IMR-90 (cell line): ENCODE results near the gene SLC43A2. TPM values are rescaled to one million over a fixed set of nuclear protein-coding genes. Genes with fewer than 3 reads are reported as not detected.

Experiments
- ATAC-seq: fragments of 200-7000 bp; cut with Tn5 transposase; 2 replicates; pipeline ENCODE4 v1.9.1; 2020; ENCODE audit warnings: low read depth, mild to moderate bottlenecking, moderate library complexity
- BruUV-seq: library from RNA; stranded (reverse); fragments of 400-500 nt; replicated peaks from 2 replicates; lab custom pipeline; 2021; lab: Mats Ljungman, UMichigan
- CTCF ChIA-PET: fragments of 300-600 bp; formaldehyde crosslinking; extraction: SDS; loops from one replicate; lab custom pipeline; 2021; ENCODE audit warnings: antibody characterized with exemption; lab: Yijun Ruan, JAX
- POLR2A ChIA-PET: fragments of 300-600 bp; sonication (Branson Sonifier 250); formaldehyde crosslinking; loops from one replicate; lab custom pipeline; 2022; ENCODE audit warnings: antibody characterized with exemption; ENCODE audit not compliant: unreplicated experiment; lab: Charles Lee
- DNase-seq: peaks from one replicate; pipeline ENCODE4 v3.0.0; 2013
- H2AFZ ChIP-seq: replicated peaks from 2 replicates; pipeline ENCODE3; 2013; ENCODE audit warnings: low read length, mild to moderate bottlenecking; ENCODE audit not compliant: poor library complexity
- H2AK5ac ChIP-seq: 2 replicates; pipeline ENCODE4 v1.6.1; 2013; ENCODE audit warnings: low read depth, low read length, inconsistent platforms
- H2AK9ac ChIP-seq: replicated peaks from 2 replicates; pipeline ENCODE3; 2013; ENCODE audit warnings: mild to moderate bottlenecking, low read depth, low read length, moderate library complexity; ENCODE audit not compliant: poor library complexity
- H2BK120ac ChIP-seq: 2 replicates; pipeline ENCODE4 v1.6.1; 2013; ENCODE audit warnings: low read depth, low read length, inconsistent platforms
- H2BK15ac ChIP-seq: 3 replicates; pipeline ENCODE4 v1.6.1; 2013; ENCODE audit warnings: low read depth, low read length, inconsistent platforms
- H2BK20ac ChIP-seq: 2 replicates; pipeline ENCODE4 v1.6.1; 2013; ENCODE audit warnings: low read depth, mild to moderate bottlenecking, inconsistent platforms, low read length, moderate library complexity
- H2BK5ac ChIP-seq: 2 replicates; pipeline ENCODE4 v1.6.1; 2013; ENCODE audit warnings: mild to moderate bottlenecking, low read depth, low read length, inconsistent platforms; ENCODE audit not compliant: poor library complexity, severe bottlenecking
- H3K14ac ChIP-seq: replicated peaks from 2 replicates; pipeline ENCODE4 v1.6.1; 2013; ENCODE audit warnings: low read depth, low read length, inconsistent platforms
- H3K18ac ChIP-seq: 2 replicates; pipeline ENCODE4 v1.6.1; 2013; ENCODE audit warnings: low read depth, low read length, control low read depth
- H3K23ac ChIP-seq: 2 replicates; pipeline ENCODE4 v1.6.1; 2013; ENCODE audit warnings: low read depth, low read length, inconsistent platforms
- H3K27ac ChIP-seq: 2 replicates; pipeline ENCODE4 v1.5.1; 2013; ENCODE audit warnings: mild to moderate bottlenecking, control low read depth, low read length; ENCODE audit not compliant: insufficient read depth
- H3K27me3 ChIP-seq: 2 replicates; pipeline ENCODE4 v1.6.1; 2013; ENCODE audit warnings: low read length; ENCODE audit not compliant: control insufficient read depth, insufficient read depth
- H3K36me3 ChIP-seq: 2 replicates; pipeline ENCODE4 v1.6.1; 2013; ENCODE audit warnings: low read length, mixed read lengths; ENCODE audit not compliant: control insufficient read depth, insufficient read depth
- H3K4ac ChIP-seq: 2 replicates; pipeline ENCODE4 v1.6.1; 2013; ENCODE audit warnings: low read depth, low read length, inconsistent platforms
- H3K4me1 ChIP-seq: 2 replicates; pipeline ENCODE4 v1.6.1; 2013; ENCODE audit warnings: low read length, mixed read lengths; ENCODE audit not compliant: control insufficient read depth, insufficient read depth
- H3K4me2 ChIP-seq: 2 replicates; pipeline ENCODE4 v1.6.1; 2013; ENCODE audit warnings: low read depth, mild to moderate bottlenecking, control low read depth, low read length, moderate library complexity
- H3K4me3 ChIP-seq: 2 replicates; pipeline ENCODE4 v1.5.1; 2013; ENCODE audit warnings: low read depth, mild to moderate bottlenecking, control low read depth, low read length, moderate library complexity; ENCODE audit not compliant: insufficient read depth
- H3K56ac ChIP-seq: 2 replicates; pipeline ENCODE4 v1.6.1; 2013; ENCODE audit warnings: low read length, inconsistent platforms; ENCODE audit not compliant: insufficient read depth; ENCODE audit errors: extremely low read depth
- H3K79me1 ChIP-seq, 2 experiments: 2 replicates each; pipeline ENCODE4 v1.6.1; 2013; ENCODE audit warnings: low read length in 2 of 2, inconsistent platforms in 1 of 2, low read depth in 1 of 2
- H3K9ac ChIP-seq: 2 replicates; pipeline ENCODE4 v1.6.1; 2013; ENCODE audit warnings: low read depth, low read length, control low read depth
- H3K9me1 ChIP-seq: 2 replicates; pipeline ENCODE4 v1.6.1; 2013; ENCODE audit warnings: low read length, inconsistent platforms; ENCODE audit not compliant: insufficient read depth
- H3K9me3 ChIP-seq: 2 replicates; pipeline ENCODE4 v1.6.1; 2013; ENCODE audit warnings: low read length; ENCODE audit not compliant: control insufficient read depth, insufficient read depth
- H4K20me1 ChIP-seq: 2 replicates; pipeline ENCODE4 v1.6.1; 2013; ENCODE audit warnings: low read length, inconsistent platforms; ENCODE audit not compliant: insufficient read depth
- H4K5ac ChIP-seq: 2 replicates; pipeline ENCODE4 v1.6.1; 2013; ENCODE audit warnings: mild to moderate bottlenecking, low read depth, low read length, control low read depth
- H4K8ac ChIP-seq, 2 experiments: 2 replicates each; pipeline ENCODE4 v1.6.1; 2013; ENCODE audit warnings: low read depth in 2 of 2, low read length in 2 of 2, control low read depth in 1 of 2, inconsistent platforms in 1 of 2
- H4K91ac ChIP-seq: 2 replicates; pipeline ENCODE4 v1.6.1; 2013; ENCODE audit warnings: low read depth, low read length, inconsistent platforms; ENCODE audit not compliant: insufficient read depth
- BHLHE40 ChIP-seq: fragments of 150-350 bp; IDR thresholded peaks from 2 replicates; pipeline ENCODE4 v1.6.1; 2016; ENCODE audit warnings: mild to moderate bottlenecking, low read depth, low read length
- CEBPB ChIP-seq: IDR thresholded peaks from 2 replicates; pipeline ENCODE4 v1.6.1; 2012; ENCODE audit warnings: low read depth, low read length, improper control_type of control experiment
- CHD1 ChIP-seq: IDR thresholded peaks from 2 replicates; pipeline ENCODE4 v1.6.1; 2012; ENCODE audit warnings: low read depth, low read length, improper control_type of control experiment
- ELK1 ChIP-seq: fragments of 150-350 bp; IDR thresholded peaks from 2 replicates; pipeline ENCODE4 v1.6.1; 2016; ENCODE audit warnings: low read depth, mild to moderate bottlenecking, low read length, moderate library complexity, borderline replicate concordance
- FOS ChIP-seq: fragments of 150-350 bp; IDR thresholded peaks from 2 replicates; pipeline ENCODE4 v1.6.1; 2016; ENCODE audit warnings: low read depth, low read length
- MAFK ChIP-seq: IDR thresholded peaks from 2 replicates; pipeline ENCODE4 v1.6.1; 2012; ENCODE audit warnings: low read depth, low read length, improper control_type of control experiment
- MAZ ChIP-seq: IDR thresholded peaks from 2 replicates; pipeline ENCODE4 v1.6.1; 2012; ENCODE audit warnings: low read depth, mild to moderate bottlenecking, low read length, improper control_type of control experiment, moderate library complexity, borderline replicate concordance
- MXI1 ChIP-seq: IDR thresholded peaks from 2 replicates; pipeline ENCODE4 v1.6.1; 2012; ENCODE audit warnings: low read depth, mild to moderate bottlenecking, low read length, moderate library complexity, borderline replicate concordance
- NFE2L2 ChIP-seq: fragments of 150-350 bp; IDR thresholded peaks from 2 replicates; pipeline ENCODE4 v1.6.1; 2016; ENCODE audit warnings: low read depth, mild to moderate bottlenecking, low read length
- POLR2A ChIP-seq: IDR thresholded peaks from 2 replicates; pipeline ENCODE4 v1.6.1; 2012; ENCODE audit warnings: mild to moderate bottlenecking, low read depth, low read length
- RAD21 ChIP-seq: IDR thresholded peaks from 2 replicates; pipeline ENCODE4 v1.6.1; 2012; ENCODE audit warnings: low read length, improper control_type of control experiment
- RCOR1 ChIP-seq: IDR thresholded peaks from 2 replicates; pipeline ENCODE4 v1.6.1; 2012; ENCODE audit warnings: mild to moderate bottlenecking, low read length, improper control_type of control experiment; ENCODE audit not compliant: insufficient replicate concordance
- RFX5 ChIP-seq: IDR thresholded peaks from 2 replicates; pipeline ENCODE4 v1.8.0; 2012; ENCODE audit warnings: low read depth, mild to moderate bottlenecking, low read length, moderate library complexity
- USF2 ChIP-seq: fragments of 150-350 bp; IDR thresholded peaks from 2 replicates; pipeline ENCODE4 v1.6.1; 2017; ENCODE audit warnings: mild to moderate bottlenecking, antibody characterized with exemption, low read length, low read depth
- WGBS, 2 experiments: methylation state at CpG; one replicate each; pipeline versions ENCODE4 v1.1.5 to v1.1.7; 2013; ENCODE audit warnings: missing lambda C conversion rate in 2 of 2; ENCODE audit not compliant: insufficient read length in 1 of 2; ENCODE audit errors: extremely low coverage in 2 of 2; 5-methylcytosine and 5-hydroxymethylcytosine counted together
- dilution Hi-C: fragments of 300-500 bp; cut with HindIII; formaldehyde crosslinking; loops from one replicate; pipeline ENCODE4 v1.14.3; 2018; ENCODE audit warnings: low sequenced_read_pairs; ENCODE audit not compliant: unreplicated experiment
- in situ Hi-C: fragments of 300-500 bp; cut with MboI; formaldehyde crosslinking; loops from 3 replicates; pipeline ENCODE4 v1.14.3; 2019; ENCODE audit warnings: low sequenced_read_pairs, inconsistent platforms, mixed read lengths
- intact Hi-C: fragments of 100-400 bp; cut with micrococcal nuclease; formaldehyde crosslinking; loops from 2 replicates; pipeline ENCODE4 v1.10.0; 2022
- polyA plus RNA-seq, 3 experiments: library from polyadenylated mRNA; depleted of rRNA; stranded (reverse); fragments of >200 nt; gene quantifications; 2 replicates each; pipeline ENCODE4 v1.2.3, GENCODE V29; 2012; ENCODE audit warnings: low replicate concordance in 1 of 3
- total RNA-seq: library from RNA; depleted of rRNA; stranded (reverse); fragments of >200 nt; gene quantifications from 2 replicates; pipeline ENCODE4 v1.2.3, GENCODE V29; 2012
- TF ChIP-seq, protein P1 (sequence below): conservative IDR thresholded peaks from 2 replicates; pipeline ENCODE4 v1.5.1; 2012; ENCODE audit warnings: mild to moderate bottlenecking, low read depth, low read length, improper control_type of control experiment

Gene SLC43A2
- total and polyA plus RNA-seq, 2 of the 4 experiments (the other 2 are of a cell fraction), result 3.8 to 9.0 TPM

- ATAC-seq, result no peak
- no peak for TF ChIP-seq MAZ
- TF ChIP-seq RAD21, result no peak
- no peak for TF ChIP-seq USF2
- TF ChIP-seq CHD1, result no peak
- TF ChIP-seq CEBPB, result no peak
- TF ChIP-seq RFX5, result no peak
- TF ChIP-seq FOS, result no peak
- no peak for TF ChIP-seq NFE2L2
- no peak for TF ChIP-seq BHLHE40
- TF ChIP-seq MAFK, result no peak
- TF ChIP-seq ELK1, result no peak
- TF ChIP-seq, protein P1, sequence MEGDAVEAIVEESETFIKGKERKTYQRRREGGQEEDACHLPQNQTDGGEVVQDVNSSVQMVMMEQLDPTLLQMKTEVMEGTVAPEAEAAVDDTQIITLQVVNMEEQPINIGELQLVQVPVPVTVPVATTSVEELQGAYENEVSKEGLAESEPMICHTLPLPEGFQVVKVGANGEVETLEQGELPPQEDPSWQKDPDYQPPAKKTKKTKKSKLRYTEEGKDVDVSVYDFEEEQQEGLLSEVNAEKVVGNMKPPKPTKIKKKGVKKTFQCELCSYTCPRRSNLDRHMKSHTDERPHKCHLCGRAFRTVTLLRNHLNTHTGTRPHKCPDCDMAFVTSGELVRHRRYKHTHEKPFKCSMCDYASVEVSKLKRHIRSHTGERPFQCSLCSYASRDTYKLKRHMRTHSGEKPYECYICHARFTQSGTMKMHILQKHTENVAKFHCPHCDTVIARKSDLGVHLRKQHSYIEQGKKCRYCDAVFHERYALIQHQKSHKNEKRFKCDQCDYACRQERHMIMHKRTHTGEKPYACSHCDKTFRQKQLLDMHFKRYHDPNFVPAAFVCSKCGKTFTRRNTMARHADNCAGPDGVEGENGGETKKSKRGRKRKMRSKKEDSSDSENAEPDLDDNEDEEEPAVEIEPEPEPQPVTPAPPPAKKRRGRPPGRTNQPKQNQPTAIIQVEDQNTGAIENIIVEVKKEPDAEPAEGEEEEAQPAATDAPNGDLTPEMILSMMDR, result no peak
- no peak for TF ChIP-seq RCOR1
- TF ChIP-seq MXI1, result no peak
- no peak for TF ChIP-seq POLR2A
These were observed 64.6 kb downstream of the SLC43A2 start for GRCh38 chr17:1563786-1564613.

More at GRCh38 chr17:1563786-1564613, 64.6 kb downstream of the SLC43A2 start:
- Histone ChIP-seq H3K36me3 (no peaks in the 10 kb centered on the region), H3K79me1 (peaks cover 0 to 28% of the 10 kb centered on the region in 2 experiments), H3K9ac (no peak overlapping the region), H2BK5ac (no peak overlapping the region), H2AFZ (peak overlapping the region; percentile 63), H3K4me3 (no peak overlapping the region), H3K27me3 (no peaks in the 10 kb centered on the region; the same call in 1 of the 2 replicates), H3K27ac (no peak overlapping the region), H4K8ac (no peak overlapping the region), H2BK20ac (no peak overlapping the region), H2BK120ac (no peak overlapping the region), H3K9me1 (peaks cover 16% of the 10 kb centered on the region), H3K9me3 (no peaks in the 10 kb centered on the region), H2AK5ac (no peak overlapping the region), H2BK15ac (no peak overlapping the region), H3K14ac (no peak overlapping the region), H2AK9ac (peak overlapping the region; percentile 65), H4K5ac (no peak overlapping the region), H3K18ac (no peak overlapping the region), H3K56ac (no peak overlapping the region), H3K4me1 (peaks cover 9% of the 10 kb centered on the region; the same call in 1 of the 2 replicates), H4K91ac (no peak overlapping the region), H3K4ac (peak overlapping the region; percentile 33; the same call in 1 of the 2 replicates), H4K20me1 (peaks cover 31% of the 10 kb centered on the region), H3K4me2 (no peak overlapping the region), H3K23ac (no peak overlapping the region)
- ChIA-PET POLR2A (no interaction called here), CTCF (no interaction called here)
- no peak for DNase-seq
- in situ Hi-C loops, result no loop called here
- intact Hi-C loops, result loop anchor here (5.0 kb wide), 1 partner anchor 287 kb away; the partner anchor contains the start of gene TRARG1
- BruUV-seq, result no TSS peak
- dilution Hi-C loops, result no loop called here
- WGBS, 2 experiments, result 62% methylated on average over 11 of the region's 19 CpGs; no CpG with 5 or more reads in 1 of the 2 experiments
